T-cell (primary cell): Measurements from ENCODE around the gene FOXJ1. TPM values are rescaled to one million over a fixed set of nuclear protein-coding genes. Genes with fewer than 3 reads are reported as not detected.

Experiments used
- ATAC-seq, 4 experiments: fragments of 200-7000 bp in 3 of 4; fragments of 150-1000 bp in 1 of 4; cut with Tn5 transposase; replicated peaks in 1 of 4; 1 replicate in 3 of 4; 2 replicates in 1 of 4; pipeline ENCODE4 v1.10.0; 2021; ENCODE audit warnings: moderate library complexity in 3 of 4, mild to moderate bottlenecking in 2 of 4, moderate number of reproducible peaks in 1 of 4
- CTCF ChIA-PET, 2 donors: fragments of 300-600 bp; sonication (Branson Sonifier 250); formaldehyde crosslinking; loops; one replicate each; lab custom pipeline; 2022; ENCODE audit warnings: antibody characterized with exemption in 2 of 2; lab: Charles Lee
- POLR2A ChIA-PET, 2 donors: fragments of 300-600 bp; sonication (Branson Sonifier 250); formaldehyde crosslinking; loops; one replicate each; lab custom pipeline; 2022; ENCODE audit warnings: antibody characterized with exemption in 2 of 2; lab: Charles Lee
- DNase-seq, 35 experiments: peaks; one replicate each; pipeline versions ENCODE4 v3.0.0 to v3.0.0-alpha.2; 2013 to 2023
- H3K27ac ChIP-seq: one replicate; pipeline ENCODE4 v1.5.1; 2013; ENCODE audit warnings: low read length
- H3K27me3 ChIP-seq, 2 experiments: replicated peaks in 1 of 2; 1 replicate in 1 of 2; 2 replicates in 1 of 2; pipeline versions ENCODE4 v1.6.1 to v1.7.0; 2013; ENCODE audit warnings: low read length in 1 of 2, mixed read lengths in 1 of 2; ENCODE audit not compliant: control insufficient read depth in 2 of 2, insufficient read depth in 2 of 2; ENCODE audit errors: extremely low read depth in 1 of 2
- H3K36me3 ChIP-seq, 2 donors: 1 replicate in 1 of 2; 2 replicates in 1 of 2; pipeline versions ENCODE4 v1.6.1 to v1.7.0; 2013; ENCODE audit warnings: low read length in 1 of 2; ENCODE audit not compliant: control insufficient read depth in 2 of 2, insufficient read depth in 1 of 2; ENCODE audit errors: extremely low read depth in 1 of 2
- H3K4me1 ChIP-seq, 2 experiments: 1 replicate in 1 of 2; 2 replicates in 1 of 2; pipeline versions ENCODE4 v1.6.1 to v1.7.0; 2013; ENCODE audit warnings: low read length in 2 of 2, mixed read lengths in 1 of 2; ENCODE audit not compliant: insufficient read depth in 2 of 2, control insufficient read depth in 1 of 2; ENCODE audit errors: extremely low read depth in 1 of 2
- H3K4me3 ChIP-seq, 2 donors: 1 replicate in 1 of 2; 2 replicates in 1 of 2; pipeline versions ENCODE4 v1.5.1 to v1.7.0; 2013; ENCODE audit warnings: mild to moderate bottlenecking in 2 of 2, low read length in 1 of 2, moderate library complexity in 1 of 2; ENCODE audit not compliant: control insufficient read depth in 1 of 2; ENCODE audit errors: extremely low read depth in 1 of 2
- H3K9me3 ChIP-seq: 2 replicates; pipeline ENCODE4 v1.7.0; 2013
- H3K27ac Mint-ChIP-seq, 2 donors: one replicate each; pipeline ENCODE4 v1.8.0; 2020 to 2021; ENCODE audit warnings: mild to moderate bottlenecking in 2 of 2, mixed read lengths in 2 of 2
- H3K27me3 Mint-ChIP-seq, 2 donors: one replicate each; pipeline ENCODE4 v1.8.0; 2021 to 2022; ENCODE audit warnings: mixed read lengths in 2 of 2
- H3K36me3 Mint-ChIP-seq: one replicate; pipeline ENCODE4 v1.8.0; 2021; ENCODE audit warnings: mixed read lengths
- H3K4me1 Mint-ChIP-seq, 3 donors: one replicate each; pipeline ENCODE4 v1.8.0; 2020 to 2022; ENCODE audit warnings: mixed read lengths in 3 of 3, mild to moderate bottlenecking in 1 of 3
- H3K4me3 Mint-ChIP-seq, 3 donors: one replicate each; pipeline ENCODE4 v1.8.0; 2020 to 2022; ENCODE audit warnings: mild to moderate bottlenecking in 3 of 3, mixed read lengths in 3 of 3, moderate library complexity in 3 of 3
- H3K9me3 Mint-ChIP-seq, 3 donors: one replicate each; pipeline ENCODE4 v1.8.0; 2020 to 2022; ENCODE audit warnings: mixed read lengths in 3 of 3
- WGBS: methylation state at CpG from one replicate; pipeline ENCODE4 v1.1.5; 2013; ENCODE audit warnings: missing lambda C conversion rate; ENCODE audit not compliant: insufficient coverage; 5-methylcytosine and 5-hydroxymethylcytosine counted together
- total RNA-seq, 35 experiments: library from RNA in 6 of 35; stranded (reverse) in 6 of 35; fragments of 120-200 nt in 1 of 35; gene quantifications; one replicate each; pipeline versions ENCODE4 v1.2.1 to v1.2.4 and lab custom pipeline; 2013 to 2026

The FOXJ1 gene
- total RNA-seq, 5 donors from 2014 or later (not counting 1 experiment from before 2014, with no cell fraction given) = 0.99 to 3.0 (median 1.7) TPM

DNA sequence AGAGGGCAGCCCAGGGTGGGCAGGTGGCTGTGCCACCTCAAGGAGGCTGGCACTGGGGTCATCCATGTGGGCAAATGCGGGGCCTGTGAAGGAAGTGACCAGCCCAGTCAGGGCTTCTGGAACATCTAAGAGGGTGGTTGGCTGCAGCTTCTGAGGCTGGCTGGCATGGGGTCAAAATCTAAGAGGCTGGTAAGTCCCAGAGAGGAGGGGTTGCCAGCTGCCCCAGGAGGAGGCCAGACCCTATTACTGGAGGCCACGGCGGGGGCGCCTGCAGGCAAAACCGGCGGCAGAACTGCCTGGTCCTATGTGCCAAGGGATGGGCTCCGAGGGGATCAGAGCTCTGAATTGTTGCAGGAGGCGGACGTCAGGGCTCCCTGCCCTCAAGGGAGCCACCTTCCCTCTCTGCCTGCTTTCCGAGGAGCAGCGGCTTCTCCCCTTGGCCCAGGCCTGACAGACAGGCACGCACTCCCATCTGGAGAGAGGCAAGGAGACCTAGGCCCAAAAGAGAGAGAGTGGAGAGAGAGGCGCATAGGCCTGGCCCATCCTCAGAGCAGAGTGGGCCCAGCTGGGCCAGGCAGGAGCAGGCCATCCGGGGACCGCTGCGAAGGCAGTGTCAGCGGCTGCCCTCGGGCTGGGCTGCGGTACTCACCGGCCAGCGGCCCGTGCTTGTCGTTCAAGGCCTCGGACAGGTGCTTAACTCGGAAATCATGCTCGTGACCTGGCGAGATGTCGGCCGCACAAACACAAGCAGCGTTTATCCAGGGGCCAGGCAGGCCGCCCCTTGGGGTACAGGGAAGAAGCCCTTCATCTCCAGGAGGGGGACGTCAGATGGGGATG is 51.1 kb downstream of the FOXJ1 start:
- peaks cover 21% of the 10 kb centered on the region for H3K36me3 Mint-ChIP-seq
- no peaks in the 10 kb centered on the region for H3K9me3 Mint-ChIP-seq
- H3K4me3 Mint-ChIP-seq = no peak overlapping the region
- CTCF ChIA-PET = interaction anchor here in 1 of 2 donors (1.0 kb wide), 1 partner anchor 11 kb away, joined by 3 read pairs; the partner anchor contains the start of gene ZACN
- Histone ChIP-seq H3K36me3 (peaks cover 25 to 93% of the 10 kb centered on the region in 2 donors), H3K9me3 (no peaks in the 10 kb centered on the region), H3K4me3 (no peak overlapping the region), H3K4me1 (peaks cover 0 to 14% of the 10 kb centered on the region in 2 experiments), H3K27me3 (no peaks in the 10 kb centered on the region), H3K27ac (no peak overlapping the region)
- no peak for DNase-seq
- H3K27ac Mint-ChIP-seq = no peak overlapping the region
- POLR2A ChIA-PET = no interaction called here
- WGBS = 97% methylated on average over 13 of the region's 32 CpGs
- ATAC-seq = no peak
- H3K27me3 Mint-ChIP-seq = no peaks in the 10 kb centered on the region
- H3K4me1 Mint-ChIP-seq = peaks cover 0 to 5% (median 4%) of the 10 kb centered on the region in 3 donors

DNA sequence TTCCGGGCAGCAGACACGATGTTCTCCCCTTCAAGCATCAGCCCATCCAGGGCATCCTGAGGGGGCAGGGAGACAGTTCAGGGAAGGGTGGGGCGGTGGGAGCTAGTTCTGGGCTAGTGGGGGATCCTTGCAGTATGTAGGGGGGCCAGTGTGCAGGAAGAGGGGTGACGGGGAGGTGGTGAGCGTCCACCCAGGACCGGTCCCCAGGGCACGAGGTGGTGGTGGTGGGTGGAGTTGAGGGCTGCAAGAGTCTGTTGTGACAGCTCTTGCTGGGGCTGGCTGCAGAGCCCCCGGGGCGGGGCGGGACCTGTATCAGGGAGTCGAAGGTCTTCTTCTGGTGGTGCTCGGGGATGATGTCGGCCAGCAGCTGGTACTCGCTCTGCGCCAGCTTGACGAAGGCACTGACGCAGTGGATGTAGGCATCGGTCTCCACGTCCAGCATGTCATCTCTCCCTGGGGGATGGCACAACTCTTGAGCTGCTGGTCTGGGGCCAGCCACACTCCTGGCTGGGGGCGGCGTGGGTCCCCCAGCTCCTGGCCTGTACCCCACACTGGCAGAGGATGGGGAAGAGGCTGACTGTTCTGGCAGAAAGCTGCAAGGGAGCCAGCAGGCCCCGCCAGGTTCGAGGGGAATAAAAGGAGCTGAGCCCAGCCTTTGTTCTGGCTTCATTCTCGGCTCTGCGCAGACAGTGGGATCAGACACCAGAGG is 52.0 kb downstream of the FOXJ1 start:
- Mint-ChIP-seq H3K27ac (no peak overlapping the region), H3K4me1 (peaks cover 0 to 5% (median 4%) of the 10 kb centered on the region in 3 donors), H3K4me3 (no peak overlapping the region), H3K9me3 (no peaks in the 10 kb centered on the region), H3K27me3 (no peaks in the 10 kb centered on the region), H3K36me3 (peaks cover 21% of the 10 kb centered on the region)
- no peaks in the 10 kb centered on the region for H3K27me3 ChIP-seq
- H3K27ac ChIP-seq = no peak overlapping the region
- no peaks in the 10 kb centered on the region for H3K9me3 ChIP-seq
- ATAC-seq = no peak
- peaks cover 25 to 95% of the 10 kb centered on the region in 2 donors for H3K36me3 ChIP-seq
- no peak for DNase-seq
- peaks cover 0 to 14% of the 10 kb centered on the region in 2 experiments for H3K4me1 ChIP-seq
- ChIA-PET CTCF (interaction anchor here in 1 of 2 donors (1.0 kb wide), 1 partner anchor 10 kb away, joined by 3 read pairs; the partner anchor contains the start of gene ZACN), POLR2A (no interaction called here)
- H3K4me3 ChIP-seq = no peak overlapping the region
- WGBS = 95% methylated on average over 20 of the region's 25 CpGs

DNA sequence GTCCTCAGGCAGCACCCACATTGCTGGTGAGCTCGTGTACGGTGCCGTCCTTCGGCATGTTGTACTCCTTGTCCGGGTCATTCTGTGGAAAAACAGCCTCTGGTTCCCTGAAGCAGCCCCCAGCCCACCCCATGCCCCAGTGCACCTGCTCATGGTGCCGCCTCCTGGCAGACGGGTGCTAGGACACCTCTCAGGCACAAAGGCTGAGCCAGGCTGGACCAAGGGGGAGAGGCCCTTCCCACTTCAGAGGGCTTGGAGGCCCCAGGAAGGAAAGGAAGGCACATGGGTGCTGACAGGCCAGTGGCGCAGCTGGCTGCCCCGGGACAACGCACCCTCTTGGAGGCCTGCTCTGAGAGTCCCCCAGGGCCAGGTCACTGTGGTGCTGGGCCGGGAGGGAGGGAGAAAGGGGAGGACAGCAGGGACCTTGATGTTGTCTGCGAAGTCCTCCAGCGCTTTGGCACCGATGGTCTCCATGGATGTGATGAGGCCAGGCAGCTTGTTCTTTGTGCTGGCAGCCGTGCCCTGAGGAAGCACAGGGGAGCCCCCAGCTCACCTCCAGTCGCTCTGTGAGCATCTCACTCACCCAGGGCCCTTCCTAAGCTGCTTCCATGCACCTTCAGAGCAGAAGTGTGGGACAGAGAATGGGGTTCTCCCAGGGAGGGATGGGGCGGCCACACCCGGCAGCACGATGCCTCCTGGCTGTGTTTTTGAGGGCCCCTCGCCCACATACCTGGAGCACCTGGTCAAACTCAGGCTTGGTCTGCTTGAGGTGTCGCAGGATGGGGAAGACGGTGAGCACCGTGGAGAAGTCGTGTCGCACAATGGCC is 52.8 kb downstream of the FOXJ1 start:
- Mint-ChIP-seq H3K4me3 (no peak overlapping the region), H3K27me3 (no peaks in the 10 kb centered on the region), H3K4me1 (peaks cover 0 to 5% (median 4%) of the 10 kb centered on the region in 3 donors), H3K36me3 (peaks cover 15% of the 10 kb centered on the region), H3K9me3 (no peaks in the 10 kb centered on the region), H3K27ac (no peak overlapping the region)
- Histone ChIP-seq H3K36me3 (peaks cover 23 to 95% of the 10 kb centered on the region in 2 donors), H3K27me3 (no peaks in the 10 kb centered on the region), H3K4me3 (no peak overlapping the region), H3K4me1 (peaks cover 0 to 12% of the 10 kb centered on the region in 2 experiments), H3K9me3 (no peaks in the 10 kb centered on the region), H3K27ac (no peak overlapping the region)
- ATAC-seq (no peak), DNase-seq (no peak)
- WGBS = 98% methylated on average over 18 of the region's 25 CpGs
- ChIA-PET CTCF (no interaction called here), POLR2A (no interaction called here)

DNA sequence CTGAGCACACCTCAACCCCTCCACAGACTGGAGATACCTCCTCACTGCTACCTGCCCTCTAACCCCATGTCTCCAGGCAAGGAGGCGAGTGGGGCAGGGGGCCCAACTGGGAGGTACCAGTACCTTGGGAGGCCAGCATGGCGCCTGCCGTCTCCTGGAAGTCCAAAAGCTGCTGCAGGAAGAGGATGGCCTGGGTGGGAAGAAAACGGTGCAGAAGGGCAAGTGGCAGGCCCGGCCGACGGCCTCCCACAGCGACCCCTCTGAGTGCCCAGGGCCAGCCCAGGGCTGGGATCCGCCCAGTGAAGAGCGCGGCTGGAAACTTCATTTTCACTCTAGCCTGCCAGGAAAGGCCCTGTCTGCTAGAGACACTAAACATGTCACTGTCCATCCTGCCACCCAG is 53.5 kb downstream of the FOXJ1 start:
- H3K4me1 Mint-ChIP-seq = peaks cover 0 to 5% (median 4%) of the 10 kb centered on the region in 3 donors
- WGBS = 98% methylated on average over 11 of the region's 11 CpGs
- ChIA-PET POLR2A (no interaction called here), CTCF (no interaction called here)
- Histone ChIP-seq H3K27ac (no peak overlapping the region), H3K27me3 (no peaks in the 10 kb centered on the region), H3K4me1 (peaks cover 0 to 11% of the 10 kb centered on the region in 2 experiments), H3K36me3 (peaks cover 24 to 93% of the 10 kb centered on the region in 2 donors), H3K4me3 (no peak overlapping the region), H3K9me3 (no peaks in the 10 kb centered on the region)
- ATAC-seq = no peak
- no peaks in the 10 kb centered on the region for H3K27me3 Mint-ChIP-seq
- DNase-seq = no peak
- peaks cover 15% of the 10 kb centered on the region for H3K36me3 Mint-ChIP-seq
- H3K4me3 Mint-ChIP-seq = no peak overlapping the region
- H3K27ac Mint-ChIP-seq = no peak overlapping the region
- no peaks in the 10 kb centered on the region for H3K9me3 Mint-ChIP-seq

DNA sequence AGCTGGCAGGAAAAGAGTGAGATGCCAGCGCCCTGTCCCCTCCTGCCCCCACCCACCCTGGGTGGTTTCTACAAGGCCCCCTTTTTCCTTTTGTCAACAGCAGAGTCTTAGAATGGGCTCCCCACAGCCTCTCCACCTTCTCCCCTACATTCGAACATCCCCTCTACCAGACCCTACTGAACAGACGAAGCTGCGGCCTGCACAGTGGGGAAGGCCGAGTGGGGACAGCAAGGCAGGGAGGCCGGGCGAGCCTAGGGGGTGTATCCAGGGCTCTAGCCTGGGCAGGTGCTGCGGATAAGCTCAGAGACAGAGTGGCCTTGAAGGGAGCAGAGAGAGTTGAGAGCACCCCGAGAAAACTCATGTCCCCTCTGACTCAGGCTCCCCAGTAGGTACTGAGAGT is 54.7 kb downstream of the FOXJ1 start:
- Histone ChIP-seq H3K4me1 (peaks cover 0 to 3% of the 10 kb centered on the region in 2 experiments), H3K27me3 (no peaks in the 10 kb centered on the region), H3K4me3 (no peak overlapping the region), H3K36me3 (peaks cover 24 to 88% of the 10 kb centered on the region in 2 donors), H3K27ac (no peak overlapping the region), H3K9me3 (no peaks in the 10 kb centered on the region)
- POLR2A ChIA-PET = interaction anchor here in 1 of 2 donors (0.7 kb wide), 1 partner anchor 196 kb away, joined by 3 read pairs; no protein-coding TSS in a partner anchor
- peaks cover 0 to 5% (median 3%) of the 10 kb centered on the region in 3 donors for H3K4me1 Mint-ChIP-seq
- peaks cover 10% of the 10 kb centered on the region for H3K36me3 Mint-ChIP-seq
- H3K27me3 Mint-ChIP-seq = no peaks in the 10 kb centered on the region
- 100% methylated on average over 1 of the region's 9 CpGs for WGBS
- CTCF ChIA-PET = no interaction called here
- H3K9me3 Mint-ChIP-seq = no peaks in the 10 kb centered on the region
- no peak for DNase-seq
- no peak overlapping the region for H3K27ac Mint-ChIP-seq
- no peak for ATAC-seq
- H3K4me3 Mint-ChIP-seq = no peak overlapping the region
